GM23248 (cell line): ENCODE data around the gene GCLM.

Source experiments
- EZH2 ChIP-seq: fragments of 200-600 bp; sonication (generic); IDR thresholded peaks from 2 replicates; pipeline ENCODE4 v1.6.1; 2018; ENCODE audit warnings: antibody characterized with exemption, mild to moderate bottlenecking; ENCODE audit not compliant: insufficient read depth, poor library complexity, severe bottlenecking
- EZH2phosphoT487 ChIP-seq: fragments of 200-600 bp; sonication (generic); IDR thresholded peaks from 2 replicates; pipeline ENCODE4 v1.6.1; 2018; ENCODE audit warnings: antibody characterized with exemption, moderate library complexity, mild to moderate bottlenecking, low read depth; ENCODE audit not compliant: insufficient read depth

DNA sequence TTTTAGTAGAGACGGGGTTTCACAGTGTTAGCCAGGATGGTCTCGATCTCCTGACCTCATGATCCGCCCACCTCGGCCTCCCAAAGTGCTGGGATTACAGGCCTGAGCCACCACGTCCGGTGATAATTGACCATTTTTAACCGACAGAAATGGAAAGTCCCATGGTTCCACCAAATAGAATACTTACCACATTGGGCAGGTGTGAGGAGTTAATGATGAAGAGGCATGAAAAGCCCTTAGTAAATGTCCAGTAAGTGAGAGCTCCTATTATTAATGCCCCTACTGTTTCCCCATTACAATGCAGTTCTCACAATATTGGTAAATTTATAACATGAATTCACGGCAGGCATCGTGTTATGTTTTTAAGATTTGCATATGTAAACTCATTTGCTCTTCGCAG lies 8.1 kb upstream of the GCLM start:
- TF ChIP-seq EZH2 (no peak), EZH2phosphoT487 (no peak)
